IMR-90 (cell line): Measurements from ENCODE around the gene CXCL13. TPM values are rescaled to one million over a fixed set of nuclear protein-coding genes. Genes with fewer than 3 reads are reported as not detected.

Experiments
- ATAC-seq: fragments of 200-7000 bp; cut with Tn5 transposase; 2 replicates; pipeline ENCODE4 v1.9.1; 2020; ENCODE audit warnings: low read depth, mild to moderate bottlenecking, moderate library complexity
- BruUV-seq: library from RNA; stranded (reverse); fragments of 400-500 nt; replicated peaks from 2 replicates; lab custom pipeline; 2021; lab: Mats Ljungman, UMichigan
- CTCF ChIA-PET: fragments of 300-600 bp; formaldehyde crosslinking; extraction: SDS; loops from one replicate; lab custom pipeline; 2021; ENCODE audit warnings: antibody characterized with exemption; lab: Yijun Ruan, JAX
- POLR2A ChIA-PET: fragments of 300-600 bp; sonication (Branson Sonifier 250); formaldehyde crosslinking; loops from one replicate; lab custom pipeline; 2022; ENCODE audit warnings: antibody characterized with exemption; ENCODE audit not compliant: unreplicated experiment; lab: Charles Lee
- DNase-seq: peaks from one replicate; pipeline ENCODE4 v3.0.0; 2013
- H2AFZ ChIP-seq: replicated peaks from 2 replicates; pipeline ENCODE3; 2013; ENCODE audit warnings: low read length, mild to moderate bottlenecking; ENCODE audit not compliant: poor library complexity
- H2AK5ac ChIP-seq: 2 replicates; pipeline ENCODE4 v1.6.1; 2013; ENCODE audit warnings: low read depth, low read length, inconsistent platforms
- H2AK9ac ChIP-seq: replicated peaks from 2 replicates; pipeline ENCODE3; 2013; ENCODE audit warnings: mild to moderate bottlenecking, low read depth, low read length, moderate library complexity; ENCODE audit not compliant: poor library complexity
- H2BK120ac ChIP-seq: 2 replicates; pipeline ENCODE4 v1.6.1; 2013; ENCODE audit warnings: low read depth, low read length, inconsistent platforms
- H2BK15ac ChIP-seq: 3 replicates; pipeline ENCODE4 v1.6.1; 2013; ENCODE audit warnings: low read depth, low read length, inconsistent platforms
- H2BK20ac ChIP-seq: 2 replicates; pipeline ENCODE4 v1.6.1; 2013; ENCODE audit warnings: low read depth, mild to moderate bottlenecking, inconsistent platforms, low read length, moderate library complexity
- H2BK5ac ChIP-seq: 2 replicates; pipeline ENCODE4 v1.6.1; 2013; ENCODE audit warnings: mild to moderate bottlenecking, low read depth, low read length, inconsistent platforms; ENCODE audit not compliant: poor library complexity, severe bottlenecking
- H3K14ac ChIP-seq: replicated peaks from 2 replicates; pipeline ENCODE4 v1.6.1; 2013; ENCODE audit warnings: low read depth, low read length, inconsistent platforms
- H3K18ac ChIP-seq: 2 replicates; pipeline ENCODE4 v1.6.1; 2013; ENCODE audit warnings: low read depth, low read length, control low read depth
- H3K23ac ChIP-seq: 2 replicates; pipeline ENCODE4 v1.6.1; 2013; ENCODE audit warnings: low read depth, low read length, inconsistent platforms
- H3K27ac ChIP-seq: 2 replicates; pipeline ENCODE4 v1.5.1; 2013; ENCODE audit warnings: mild to moderate bottlenecking, control low read depth, low read length; ENCODE audit not compliant: insufficient read depth
- H3K27me3 ChIP-seq: 2 replicates; pipeline ENCODE4 v1.6.1; 2013; ENCODE audit warnings: low read length; ENCODE audit not compliant: control insufficient read depth, insufficient read depth
- H3K36me3 ChIP-seq: 2 replicates; pipeline ENCODE4 v1.6.1; 2013; ENCODE audit warnings: low read length, mixed read lengths; ENCODE audit not compliant: control insufficient read depth, insufficient read depth
- H3K4ac ChIP-seq: 2 replicates; pipeline ENCODE4 v1.6.1; 2013; ENCODE audit warnings: low read depth, low read length, inconsistent platforms
- H3K4me1 ChIP-seq: 2 replicates; pipeline ENCODE4 v1.6.1; 2013; ENCODE audit warnings: low read length, mixed read lengths; ENCODE audit not compliant: control insufficient read depth, insufficient read depth
- H3K4me2 ChIP-seq: 2 replicates; pipeline ENCODE4 v1.6.1; 2013; ENCODE audit warnings: low read depth, mild to moderate bottlenecking, control low read depth, low read length, moderate library complexity
- H3K4me3 ChIP-seq: 2 replicates; pipeline ENCODE4 v1.5.1; 2013; ENCODE audit warnings: low read depth, mild to moderate bottlenecking, control low read depth, low read length, moderate library complexity; ENCODE audit not compliant: insufficient read depth
- H3K56ac ChIP-seq: 2 replicates; pipeline ENCODE4 v1.6.1; 2013; ENCODE audit warnings: low read length, inconsistent platforms; ENCODE audit not compliant: insufficient read depth; ENCODE audit errors: extremely low read depth
- H3K79me1 ChIP-seq, 2 experiments: 2 replicates each; pipeline ENCODE4 v1.6.1; 2013; ENCODE audit warnings: low read length in 2 of 2, inconsistent platforms in 1 of 2, low read depth in 1 of 2
- H3K9ac ChIP-seq: 2 replicates; pipeline ENCODE4 v1.6.1; 2013; ENCODE audit warnings: low read depth, low read length, control low read depth
- H3K9me1 ChIP-seq: 2 replicates; pipeline ENCODE4 v1.6.1; 2013; ENCODE audit warnings: low read length, inconsistent platforms; ENCODE audit not compliant: insufficient read depth
- H3K9me3 ChIP-seq: 2 replicates; pipeline ENCODE4 v1.6.1; 2013; ENCODE audit warnings: low read length; ENCODE audit not compliant: control insufficient read depth, insufficient read depth
- H4K20me1 ChIP-seq: 2 replicates; pipeline ENCODE4 v1.6.1; 2013; ENCODE audit warnings: low read length, inconsistent platforms; ENCODE audit not compliant: insufficient read depth
- H4K5ac ChIP-seq: 2 replicates; pipeline ENCODE4 v1.6.1; 2013; ENCODE audit warnings: mild to moderate bottlenecking, low read depth, low read length, control low read depth
- H4K8ac ChIP-seq, 2 experiments: 2 replicates each; pipeline ENCODE4 v1.6.1; 2013; ENCODE audit warnings: low read depth in 2 of 2, low read length in 2 of 2, control low read depth in 1 of 2, inconsistent platforms in 1 of 2
- H4K91ac ChIP-seq: 2 replicates; pipeline ENCODE4 v1.6.1; 2013; ENCODE audit warnings: low read depth, low read length, inconsistent platforms; ENCODE audit not compliant: insufficient read depth
- FOS ChIP-seq: fragments of 150-350 bp; IDR thresholded peaks from 2 replicates; pipeline ENCODE4 v1.6.1; 2016; ENCODE audit warnings: low read depth, low read length
- MAZ ChIP-seq: IDR thresholded peaks from 2 replicates; pipeline ENCODE4 v1.6.1; 2012; ENCODE audit warnings: low read depth, mild to moderate bottlenecking, low read length, improper control_type of control experiment, moderate library complexity, borderline replicate concordance
- WGBS, 2 experiments: methylation state at CpG; one replicate each; pipeline versions ENCODE4 v1.1.5 to v1.1.7; 2013; ENCODE audit warnings: missing lambda C conversion rate in 2 of 2; ENCODE audit not compliant: insufficient read length in 1 of 2; ENCODE audit errors: extremely low coverage in 2 of 2; 5-methylcytosine and 5-hydroxymethylcytosine counted together
- dilution Hi-C: fragments of 300-500 bp; cut with HindIII; formaldehyde crosslinking; loops from one replicate; pipeline ENCODE4 v1.14.3; 2018; ENCODE audit warnings: low sequenced_read_pairs; ENCODE audit not compliant: unreplicated experiment
- in situ Hi-C: fragments of 300-500 bp; cut with MboI; formaldehyde crosslinking; loops from 3 replicates; pipeline ENCODE4 v1.14.3; 2019; ENCODE audit warnings: low sequenced_read_pairs, inconsistent platforms, mixed read lengths
- intact Hi-C: fragments of 100-400 bp; cut with micrococcal nuclease; formaldehyde crosslinking; loops from 2 replicates; pipeline ENCODE4 v1.10.0; 2022
- polyA plus RNA-seq, 3 experiments: library from polyadenylated mRNA; depleted of rRNA; stranded (reverse); fragments of >200 nt; gene quantifications; 2 replicates each; pipeline ENCODE4 v1.2.3, GENCODE V29; 2012; ENCODE audit warnings: low replicate concordance in 1 of 3
- total RNA-seq: library from RNA; depleted of rRNA; stranded (reverse); fragments of >200 nt; gene quantifications from 2 replicates; pipeline ENCODE4 v1.2.3, GENCODE V29; 2012

The CXCL13 gene
- total and polyA plus RNA-seq, 2 of the 4 experiments (the other 2 are of a cell fraction): not detected

GRCh38 chr4:77579406-77580076, 26.1 kb upstream of the CXCL13 start:
- Histone ChIP-seq H3K14ac (no peak overlapping the region), H3K4me2 (peak overlapping the region; percentile 50; the same call in 1 of the 2 replicates), H2AK9ac (no peak overlapping the region), H2AFZ (no peak overlapping the region), H3K23ac (no peak overlapping the region), H3K18ac (no peak overlapping the region), H4K5ac (no peak overlapping the region), H4K91ac (no peak overlapping the region), H2BK15ac (no peak overlapping the region), H2AK5ac (no peak overlapping the region), H2BK20ac (no peak overlapping the region; the same call in 1 of the 2 replicates), H3K9me3 (no peaks in the 10 kb centered on the region), H3K9me1 (peaks cover 6% of the 10 kb centered on the region; the same call in 1 of the 2 replicates), H4K8ac (no peak overlapping the region), H3K79me1 (no peaks in the 10 kb centered on the region), H3K27me3 (no peaks in the 10 kb centered on the region; the same call in 1 of the 2 replicates), H2BK120ac (no peak overlapping the region; the same call in 1 of the 2 replicates), H3K4me3 (no peak overlapping the region), H3K9ac (no peak overlapping the region), H3K27ac (no peak overlapping the region), H3K36me3 (no peaks in the 10 kb centered on the region), H3K4me1 (peaks cover 7% of the 10 kb centered on the region), H2BK5ac (no peak overlapping the region), H3K56ac (no peak overlapping the region), H4K20me1 (no peaks in the 10 kb centered on the region), H3K4ac (no peak overlapping the region)
- ChIA-PET POLR2A (interaction anchor here (0.5 kb wide), 1 partner anchor 814 kb away, joined by 3 read pairs; no protein-coding TSS in a partner anchor), CTCF (interaction anchor here (1.0 kb wide), 1 partner anchor 22 kb away, joined by 4 read pairs; no protein-coding TSS in a partner anchor)
- TF ChIP-seq FOS (peak; percentile 63), MAZ (no peak)
- BruUV-seq: no TSS peak
- peak; percentile 78 for DNase-seq
- peak; percentile 99 for ATAC-seq
- WGBS, 2 experiments: 40% methylated on average over 2 of the region's 2 CpGs; no CpG with 5 or more reads in 1 of the 2 experiments
- in situ Hi-C loops: no loop called here
- dilution Hi-C loops: no loop called here
- intact Hi-C loops: no loop called here
